K562 (cell line): ENCODE data around the gene DHX35. TPM values are rescaled to one million over a fixed set of nuclear protein-coding genes. Genes with fewer than 3 reads are reported as not detected.
A peak's percentile ranks its signal among the peaks of the same experiment; 100 is the strongest.

Source experiments
- DEAF1 ChIP-seq: fragments of 450-650 bp; formaldehyde crosslinking; IDR thresholded peaks from 2 replicates; pipeline ENCODE4 v1.4.0; 2020; ENCODE audit warnings: mild to moderate bottlenecking, moderate library complexity
- IFI16 ChIP-seq: fragments of 250-450 bp; sonication (Bioruptor Pico); IDR thresholded peaks from 2 replicates; pipeline ENCODE4 v2.1.2; 2022; ENCODE audit warnings: mild to moderate bottlenecking, inconsistent platforms
- MBD2 ChIP-seq: sonication (generic); IDR thresholded peaks from 2 replicates; pipeline ENCODE4 v1.6.1; 2016; ENCODE audit warnings: low read depth, borderline replicate concordance
- NCOA2 ChIP-seq, 2 experiments: fragments of 450-650 bp; IDR thresholded peaks; 2 replicates each; pipeline ENCODE4 v1.6.1; 2018; ENCODE audit warnings: mild to moderate bottlenecking in 2 of 2, moderate library complexity in 1 of 2; ENCODE audit not compliant: partially characterized antibody in 2 of 2
- NFE2L1 ChIP-seq: fragments of 450-650 bp; IDR thresholded peaks from 2 replicates; pipeline ENCODE4 v1.6.1; 2016; ENCODE audit warnings: missing genetic modification characterization, low read depth, mild to moderate bottlenecking, missing compliant biosample characterization, moderate library complexity, borderline replicate concordance
- NRF1 ChIP-seq, 2 experiments: fragments of 450-650 bp; IDR thresholded peaks in 1 of 2; conservative IDR thresholded peaks in 1 of 2; 2 replicates each; pipeline ENCODE4 v1.6.1; 2014; ENCODE audit warnings: mild to moderate bottlenecking in 2 of 2
- TFAP4 ChIP-seq: sonication (generic); formaldehyde crosslinking; IDR thresholded peaks from 2 replicates; pipeline ENCODE4 v1.8.0; 2022; ENCODE audit warnings: missing genetic modification reagents, mild to moderate bottlenecking, moderate library complexity, borderline replicate concordance
- USF1 ChIP-seq: sonication (generic); formaldehyde crosslinking; IDR thresholded peaks from 2 replicates; pipeline ENCODE4 v1.9.0; 2022; ENCODE audit warnings: mild to moderate bottlenecking, missing genetic modification reagents
- YY1 ChIP-seq, 3 experiments: IDR thresholded peaks; 2 replicates each; pipeline ENCODE4 v1.6.1; 2011; ENCODE audit warnings: low read length in 2 of 3, mild to moderate bottlenecking in 2 of 3, moderate library complexity in 2 of 3, borderline replicate concordance in 1 of 3, control low read depth in 1 of 3, low read depth in 1 of 3; ENCODE audit not compliant: insufficient read depth in 3 of 3, insufficient replicate concordance in 2 of 3, control insufficient read depth in 1 of 3, insufficient read length in 1 of 3; ENCODE audit errors: extremely low read depth in 1 of 3
- ZBTB40 ChIP-seq, 2 experiments: fragments of 450-650 bp in 1 of 2; sonication (generic) in 1 of 2; formaldehyde crosslinking in 1 of 2; IDR thresholded peaks; 2 replicates each; pipeline versions ENCODE4 v1.7.1 to v1.9.0; 2016 to 2022; ENCODE audit warnings: inconsistent platforms in 1 of 2, mild to moderate bottlenecking in 1 of 2, missing genetic modification reagents in 1 of 2
- ZNF184 ChIP-seq: sonication (generic); formaldehyde crosslinking; IDR thresholded peaks from 2 replicates; pipeline ENCODE4 v1.5.0; 2020; ENCODE audit warnings: missing genetic modification reagents
- ZNF274 ChIP-seq: IDR thresholded peaks from 2 replicates; pipeline ENCODE4 v1.6.1; 2011; ENCODE audit warnings: low read depth, mild to moderate bottlenecking, low read length, moderate library complexity, borderline replicate concordance
- polyA plus RNA-seq, 8 experiments: library from polyadenylated mRNA; depleted of rRNA in 4 of 8; stranded (reverse) in 5 of 8; unstranded in 3 of 8; fragments of >200 nt; fragmentation: Nextera tagmentation in 2 of 8; fragmentation: Illumina TruSeq in 1 of 8; extraction: Ambion mirVana in 2 of 8; extraction: Trizol in 1 of 8; gene quantifications; 2 replicates each; pipeline versions ENCODE4 v1.2.1 to v1.2.3, GENCODE V29; 2011 to 2014; ENCODE audit warnings: inconsistent platforms in 1 of 8, missing spikeins in 1 of 8
- total RNA-seq, 7 experiments: library from RNA; depleted of rRNA in 6 of 7; stranded (reverse); fragments of >200 nt in 6 of 7; fragmentation: Illumina TruSeq in 2 of 7; extraction: Trizol in 2 of 7; gene quantifications; 2 replicates each; pipeline versions ENCODE4 v1.2.1 to v1.2.3, GENCODE V29; 2011 to 2021; ENCODE audit warnings: low replicate concordance in 1 of 7

Gene DHX35
- total and polyA plus RNA-seq, 9 of the 15 experiments (the other 6 are each of a cell fraction or from before 2014, with no cell fraction given) = 6.5 to 25.6 (median 16.9) TPM

GRCh38 chr20:39049684-39050554, 87.8 kb downstream of the DHX35 start (continued):
- TF ChIP-seq ZBTB40 (IDR thresholded peaks at IDR 0.05) (peak; percentile 70), ZBTB40 (CRISPR knock-in tag; IDR thresholded peaks at IDR 0.05) (no peak), MBD2 (no peak; the same call in 1 of the 2 replicates), ZNF274 (no peak), IFI16 (CRISPR knock-in tag) (no peak), USF1 (CRISPR knock-in tag) (no peak), YY1 (IDR thresholded peaks at IDR 0.05; ENCODE audit: borderline replicate concordance in 1 of 3, control insufficient read depth in 1 of 3, extremely low read depth in 1 of 3, insufficient read depth in 3 of 3, insufficient read length in 1 of 3, insufficient replicate concordance in 2 of 3, low read depth in 1 of 3, low read length in 2 of 3) (peak in 2 of 3 experiments; percentile 38 to 63), NRF1 (conservative IDR thresholded peaks at IDR 0.05 in 1 of 2, IDR thresholded peaks at IDR 0.05 in 1 of 2) (peak; percentile 67 to 75), NFE2L1 (tag) (no peak), NCOA2 (IDR thresholded peaks at IDR 0.05; ENCODE audit: partially characterized antibody in 2 of 2) (no peak), TFAP4 (peak; percentile 72; the same call in 1 of the 2 replicates), DEAF1 (CRISPR knock-in tag) (peak; percentile 76), ZNF184 (CRISPR knock-in tag) (no peak)
